Right lobe of liver (tissue), 6 donors: ENCODE measurements around the gene FARS2. TPM values are rescaled to one million over a fixed set of nuclear protein-coding genes. Genes with fewer than 3 reads are reported as not detected.

Experiments used
- ATAC-seq, 4 donors: fragments of 200-7000 bp; cut with Tn5 transposase; one replicate each; pipeline ENCODE4 v1.9.1; 2020; ENCODE audit warnings: mild to moderate bottlenecking in 4 of 4, moderate library complexity in 4 of 4
- DNase-seq, 3 donors: peaks; one replicate each; pipeline ENCODE4 v3.0.0-alpha.2; 2020
- H3K27ac ChIP-seq, 3 donors: fragments of 200-600 bp; one replicate each; pipeline ENCODE4 v1.8.0; 2022
- H3K27me3 ChIP-seq, 2 donors: fragments of 200-600 bp; one replicate each; pipeline ENCODE4 v1.8.0; 2022
- H3K36me3 ChIP-seq, 4 donors: fragments of 200-600 bp; sonication (generic) in 1 of 4; one replicate each; pipeline versions ENCODE4 v1.5.1 to v1.8.0; 2017 to 2022; ENCODE audit warnings: control low read depth in 1 of 4
- H3K4me1 ChIP-seq, 4 donors: fragments of 200-600 bp; sonication (generic) in 1 of 4; one replicate each; pipeline versions ENCODE4 v1.5.1 to v1.8.0; 2017 to 2022; ENCODE audit warnings: control low read depth in 1 of 4
- H3K4me3 ChIP-seq, 3 donors: fragments of 200-600 bp; one replicate each; pipeline ENCODE4 v1.8.0; 2022
- H3K9me3 ChIP-seq, 4 donors: fragments of 200-600 bp; sonication (generic) in 1 of 4; one replicate each; pipeline versions ENCODE4 v1.5.1 to v1.8.0; 2017 to 2022; ENCODE audit warnings: control low read depth in 1 of 4
- POLR2A ChIP-seq: fragments of 450-650 bp; IDR thresholded peaks from one replicate; pipeline ENCODE4 v1.6.1; 2017; ENCODE audit warnings: antibody characterized with exemption, mild to moderate bottlenecking
- WGBS: methylation state at CpG from one replicate; pipeline ENCODE4 v1.1.6; 2018; ENCODE audit warnings: low coverage, low lambda C conversion rate; ENCODE audit not compliant: insufficient coverage; ENCODE audit errors: missing lambda C conversion rate; 5-methylcytosine and 5-hydroxymethylcytosine counted together
- intact Hi-C, 2 donors: fragments of 100-400 bp; cut with DNase I; formaldehyde crosslinking; loops; one replicate each; pipeline versions ENCODE4 v1.11.2 to v1.14.1; 2022
- total RNA-seq, 6 experiments: library from RNA; depleted of rRNA in 2 of 6; stranded (reverse); fragments of >200 nt in 2 of 6; fragmentation: NEBNext Ultra II Directional in 3 of 6; extraction: Animal tissue kit (Norgen Biotek cat#: 25700) in 3 of 6; gene quantifications; one replicate each; pipeline versions ENCODE4 v1.1.0 to v1.2.4, GENCODE V29; 2016 to 2023
- TF ChIP-seq, protein P1 (sequence below), 4 donors: fragments of 200-600 bp in 3 of 4; fragments of 450-650 bp in 1 of 4; IDR thresholded peaks; one replicate each; pipeline versions ENCODE4 v1.5.1 to v1.8.0; 2016 to 2022; ENCODE audit warnings: antibody characterized with exemption in 4 of 4, mild to moderate bottlenecking in 2 of 4
- donor health status: DM: no; HTN: yes; CAD: no.
- donor health status: DM: no; HTN: no; CAD: no.
- donor health status: DM: no; HTN: no; CAD: no.
- donor health status: DM: no; HTN: yes; CAD: no.
- donor health status: DM: no; HTN: yes; CAD: no.

FARS2 gene
- total RNA-seq, 6 experiments from 2014 or later = 7.2 to 12.9 (median 11.7) TPM

DNA sequence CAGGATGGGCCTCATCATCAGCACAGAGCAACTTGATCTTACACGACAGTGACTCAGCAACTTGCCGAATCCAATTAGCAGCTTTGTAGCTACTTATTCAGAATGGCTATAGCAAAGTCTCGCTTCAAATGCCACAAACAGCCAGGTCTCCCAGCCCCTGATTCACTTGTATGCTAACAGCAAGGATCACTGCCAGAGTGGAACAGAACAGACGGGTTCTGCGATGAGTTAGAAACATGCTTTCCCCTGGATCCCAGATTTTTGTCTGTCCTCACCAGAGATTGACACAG is 491.0 kb downstream of the FARS2 start:
- Histone ChIP-seq H3K27ac (no peak overlapping the region), H3K4me1 (no peaks in the 10 kb centered on the region), H3K4me3 (no peak overlapping the region), H3K36me3 (no peaks in the 10 kb centered on the region), H3K9me3 (peaks cover 0 to 11% (median 0%) of the 10 kb centered on the region in 4 donors), H3K27me3 (no peaks in the 10 kb centered on the region)
- no peak for TF ChIP-seq POLR2A
- TF ChIP-seq, protein P1, sequence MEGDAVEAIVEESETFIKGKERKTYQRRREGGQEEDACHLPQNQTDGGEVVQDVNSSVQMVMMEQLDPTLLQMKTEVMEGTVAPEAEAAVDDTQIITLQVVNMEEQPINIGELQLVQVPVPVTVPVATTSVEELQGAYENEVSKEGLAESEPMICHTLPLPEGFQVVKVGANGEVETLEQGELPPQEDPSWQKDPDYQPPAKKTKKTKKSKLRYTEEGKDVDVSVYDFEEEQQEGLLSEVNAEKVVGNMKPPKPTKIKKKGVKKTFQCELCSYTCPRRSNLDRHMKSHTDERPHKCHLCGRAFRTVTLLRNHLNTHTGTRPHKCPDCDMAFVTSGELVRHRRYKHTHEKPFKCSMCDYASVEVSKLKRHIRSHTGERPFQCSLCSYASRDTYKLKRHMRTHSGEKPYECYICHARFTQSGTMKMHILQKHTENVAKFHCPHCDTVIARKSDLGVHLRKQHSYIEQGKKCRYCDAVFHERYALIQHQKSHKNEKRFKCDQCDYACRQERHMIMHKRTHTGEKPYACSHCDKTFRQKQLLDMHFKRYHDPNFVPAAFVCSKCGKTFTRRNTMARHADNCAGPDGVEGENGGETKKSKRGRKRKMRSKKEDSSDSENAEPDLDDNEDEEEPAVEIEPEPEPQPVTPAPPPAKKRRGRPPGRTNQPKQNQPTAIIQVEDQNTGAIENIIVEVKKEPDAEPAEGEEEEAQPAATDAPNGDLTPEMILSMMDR (IDR thresholded peaks at IDR 0.05) = no peak
- intact Hi-C loops = no loop called here
- 73% methylated on average over 5 of the region's 5 CpGs for WGBS
- no peak for DNase-seq
- no peak for ATAC-seq

DNA sequence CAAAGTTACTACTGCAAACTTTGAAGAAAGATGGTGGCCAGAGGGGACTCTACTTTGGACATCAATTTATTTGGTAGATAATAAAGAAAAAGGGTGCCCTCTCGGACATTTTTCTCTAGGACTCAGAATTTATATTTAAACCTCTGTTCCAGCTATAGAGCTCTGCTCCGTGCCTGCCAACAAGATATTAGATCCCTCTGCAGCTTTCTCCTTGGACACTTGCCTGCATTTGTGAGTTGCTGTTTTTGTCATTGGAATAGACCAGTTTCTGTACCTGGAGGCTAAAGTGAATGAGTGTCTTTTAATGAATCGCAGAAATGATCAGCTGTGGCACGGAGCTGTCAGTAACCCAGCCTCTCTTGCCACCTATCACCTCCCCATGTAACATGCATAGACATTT is 491.9 kb downstream of the FARS2 start:
- Histone ChIP-seq H3K36me3 (no peaks in the 10 kb centered on the region), H3K9me3 (peaks cover 0 to 11% (median 0%) of the 10 kb centered on the region in 4 donors), H3K4me3 (no peak overlapping the region), H3K27me3 (no peaks in the 10 kb centered on the region), H3K27ac (no peak overlapping the region), H3K4me1 (no peaks in the 10 kb centered on the region)
- intact Hi-C loops = no loop called here
- WGBS = 97% methylated on average over 4 of the region's 4 CpGs
- DNase-seq = no peak
- ATAC-seq = no peak
- TF ChIP-seq POLR2A = no peak
- TF ChIP-seq, protein P1 (IDR thresholded peaks at IDR 0.05) = no peak

DNA sequence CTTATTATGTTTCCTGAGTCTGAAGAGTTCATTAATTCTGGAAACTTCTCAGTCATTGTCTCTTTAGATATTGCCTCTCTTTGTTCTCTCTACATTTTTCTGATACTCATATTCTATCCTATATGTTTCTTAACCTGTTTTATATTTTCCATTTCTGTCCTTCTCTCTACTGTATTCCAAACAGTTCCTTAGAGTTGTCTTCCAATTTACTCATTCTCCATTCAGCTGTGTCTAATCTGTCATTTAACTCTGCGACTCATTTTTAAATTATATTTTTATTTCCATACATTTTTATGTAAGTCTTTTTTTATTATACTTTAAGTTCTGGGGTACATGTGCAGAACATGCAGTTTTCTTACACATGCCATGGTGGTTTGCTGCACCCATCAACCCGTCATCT is 493.6 kb downstream of the FARS2 start:
- H3K9me3 ChIP-seq = peaks cover 0 to 11% (median 0%) of the 10 kb centered on the region in 4 donors
- no peak overlapping the region for H3K4me3 ChIP-seq
- H3K36me3 ChIP-seq = no peaks in the 10 kb centered on the region
- no peaks in the 10 kb centered on the region for H3K4me1 ChIP-seq
- no peak overlapping the region for H3K27ac ChIP-seq
- ATAC-seq (no peak), DNase-seq (no peak)
- WGBS = 88% methylated on average over 2 of the region's 2 CpGs
- intact Hi-C loops = no loop called here
- no peak for TF ChIP-seq POLR2A
- TF ChIP-seq, protein P1 (IDR thresholded peaks at IDR 0.05) = no peak
- H3K27me3 ChIP-seq = no peaks in the 10 kb centered on the region

DNA sequence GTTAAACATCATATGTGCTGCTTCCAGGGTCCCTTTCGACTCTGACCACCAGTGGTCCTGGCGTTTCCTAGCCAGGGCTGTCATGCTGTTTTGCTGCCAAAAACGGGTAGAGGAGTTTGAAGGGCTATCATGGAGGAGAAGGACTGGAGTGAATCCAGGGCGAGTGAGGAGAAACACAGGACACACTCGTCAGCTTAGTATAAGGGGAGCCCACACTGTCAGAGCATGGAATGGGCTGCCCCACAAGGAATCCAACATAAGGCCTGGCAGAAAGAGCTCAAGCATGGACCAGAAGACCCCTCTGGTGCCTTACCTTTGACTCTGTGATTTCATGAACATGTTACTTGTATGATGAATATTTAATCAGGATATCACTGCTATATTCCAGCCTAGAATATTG is 498.3 kb downstream of the FARS2 start:
- Histone ChIP-seq H3K27ac (no peak overlapping the region), H3K36me3 (no peaks in the 10 kb centered on the region), H3K9me3 (peaks cover 0 to 4% (median 0%) of the 10 kb centered on the region in 4 donors), H3K27me3 (no peaks in the 10 kb centered on the region), H3K4me1 (no peaks in the 10 kb centered on the region), H3K4me3 (no peak overlapping the region)
- ATAC-seq = no peak
- DNase-seq = no peak
- 88% methylated on average over 2 of the region's 5 CpGs for WGBS
- no peak for TF ChIP-seq POLR2A
- TF ChIP-seq, protein P1 (IDR thresholded peaks at IDR 0.05) = no peak
- intact Hi-C loops = no loop called here

DNA sequence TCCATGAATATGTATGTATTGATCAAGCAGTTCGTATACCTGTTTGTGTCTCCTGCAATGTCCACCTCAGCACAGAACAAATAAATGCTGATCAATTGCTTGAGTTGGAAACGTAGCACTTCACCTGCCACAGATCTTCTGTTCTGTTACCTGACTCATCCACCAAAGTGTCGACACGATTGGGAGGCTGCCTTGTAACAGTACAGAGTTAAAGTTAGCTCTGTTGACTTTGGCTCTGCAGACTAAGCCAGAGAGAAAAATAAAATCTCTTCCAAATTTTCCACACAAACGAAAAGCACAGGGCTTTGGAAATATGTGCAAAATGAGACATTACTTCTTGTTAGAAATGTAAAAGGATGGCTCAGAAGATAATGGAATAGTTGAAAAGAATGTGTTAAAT is 500.1 kb downstream of the FARS2 start:
- WGBS = 29% methylated on average over 5 of the region's 5 CpGs
- Histone ChIP-seq H3K4me3 (no peak overlapping the region), H3K4me1 (no peaks in the 10 kb centered on the region), H3K9me3 (no peaks in the 10 kb centered on the region), H3K27me3 (no peaks in the 10 kb centered on the region), H3K36me3 (no peaks in the 10 kb centered on the region), H3K27ac (no peak overlapping the region)
- intact Hi-C loops = no loop called here
- no peak for TF ChIP-seq POLR2A
- TF ChIP-seq, protein P1 (IDR thresholded peaks at IDR 0.05) = no peak
- ATAC-seq (peak; percentile 52 to 94 (median 83)), DNase-seq (no peak)
